Liver (tissue), 9 donors: ENCODE measurements around the gene ZSCAN21. TPM values are rescaled to one million over a fixed set of nuclear protein-coding genes. Genes with fewer than 3 reads are reported as not detected.

Source experiments
- DNase-seq: peaks from one replicate; pipeline ENCODE4 v3.0.0-alpha.2; 2017; ENCODE audit warnings: low spot score
- H3K27ac ChIP-seq, 2 donors: one replicate each; pipeline ENCODE4 v1.7.0; 2013; ENCODE audit warnings: inconsistent platforms in 2 of 2, low read length in 2 of 2, control low read depth in 1 of 2, low read depth in 1 of 2, mild to moderate bottlenecking in 1 of 2
- H3K27me3 ChIP-seq, 4 donors: one replicate each; pipeline versions ENCODE4 v1.6.1 to v1.7.0; 2013; ENCODE audit warnings: low read length in 3 of 4, inconsistent platforms in 1 of 4, mild to moderate bottlenecking in 1 of 4, moderate library complexity in 1 of 4; ENCODE audit not compliant: control insufficient read depth in 4 of 4, insufficient read depth in 4 of 4
- H3K36me3 ChIP-seq, 4 donors: one replicate each; pipeline versions ENCODE4 v1.6.1 to v1.7.0; 2013; ENCODE audit warnings: low read length in 3 of 4, mild to moderate bottlenecking in 3 of 4, low read depth in 1 of 4, moderate library complexity in 1 of 4; ENCODE audit not compliant: control insufficient read depth in 4 of 4, insufficient read depth in 3 of 4
- H3K4me1 ChIP-seq, 4 donors: one replicate each; pipeline versions ENCODE4 v1.6.1 to v1.7.0; 2013; ENCODE audit warnings: low read length in 3 of 4, mild to moderate bottlenecking in 3 of 4, moderate library complexity in 1 of 4; ENCODE audit not compliant: control insufficient read depth in 4 of 4, insufficient read depth in 4 of 4
- H3K4me3 ChIP-seq, 3 donors: one replicate each; pipeline versions ENCODE4 v1.6.1 to v1.7.0; 2013; ENCODE audit warnings: low read length in 3 of 3, control low read depth in 1 of 3, low read depth in 1 of 3, mild to moderate bottlenecking in 1 of 3
- H3K9ac ChIP-seq, 2 donors: one replicate each; pipeline ENCODE4 v1.7.0; 2013; ENCODE audit warnings: low read length in 2 of 2, mild to moderate bottlenecking in 2 of 2, moderate library complexity in 2 of 2, control low read depth in 1 of 2, low read depth in 1 of 2
- H3K9me3 ChIP-seq, 4 donors: one replicate each; pipeline versions ENCODE4 v1.6.1 to v1.7.0; 2013; ENCODE audit warnings: low read length in 3 of 4; ENCODE audit not compliant: control insufficient read depth in 4 of 4
- EGR1 ChIP-seq, 2 donors: IDR thresholded peaks; 2 replicates each; pipeline ENCODE4 v1.6.1; 2016 to 2018; ENCODE audit warnings: antibody characterized with exemption in 2 of 2, low read depth in 2 of 2
- FOXA1 ChIP-seq: IDR thresholded peaks from 2 replicates; pipeline ENCODE4 v1.6.1; 2016; ENCODE audit warnings: antibody characterized with exemption
- FOXA2 ChIP-seq: IDR thresholded peaks from 2 replicates; pipeline ENCODE4 v1.6.1; 2016; ENCODE audit warnings: antibody characterized with exemption
- GABPA ChIP-seq, 2 donors: IDR thresholded peaks in 1 of 2; conservative IDR thresholded peaks in 1 of 2; 2 replicates each; pipeline ENCODE4 v1.6.1; 2016; ENCODE audit warnings: antibody characterized with exemption in 2 of 2, mild to moderate bottlenecking in 1 of 2, moderate library complexity in 1 of 2
- HNF4A ChIP-seq, 2 donors: conservative IDR thresholded peaks; 2 replicates each; pipeline ENCODE4 v1.6.1; 2016; ENCODE audit warnings: antibody characterized with exemption in 2 of 2, mild to moderate bottlenecking in 2 of 2
- HNF4G ChIP-seq: IDR thresholded peaks from 2 replicates; pipeline ENCODE4 v1.6.1; 2016; ENCODE audit warnings: antibody characterized with exemption
- JUND ChIP-seq, 2 donors: IDR thresholded peaks; 2 replicates each; pipeline ENCODE4 v1.6.1; 2016; ENCODE audit warnings: antibody characterized with exemption in 2 of 2
- NR2F2 ChIP-seq: IDR thresholded peaks from 2 replicates; pipeline ENCODE4 v1.6.1; 2016; ENCODE audit warnings: antibody characterized with exemption
- RAD21 ChIP-seq, 2 donors: IDR thresholded peaks; 2 replicates each; pipeline ENCODE4 v1.6.1; 2016; ENCODE audit warnings: antibody characterized with exemption in 2 of 2, mild to moderate bottlenecking in 2 of 2
- RXRA ChIP-seq, 2 donors: IDR thresholded peaks; 2 replicates each; pipeline ENCODE4 v1.6.1; 2017 to 2018; ENCODE audit warnings: antibody characterized with exemption in 2 of 2, mild to moderate bottlenecking in 1 of 2
- SP1 ChIP-seq: IDR thresholded peaks from 2 replicates; pipeline ENCODE4 v1.6.1; 2018; ENCODE audit warnings: antibody characterized with exemption, mild to moderate bottlenecking
- TAF1 ChIP-seq: conservative IDR thresholded peaks from 2 replicates; pipeline ENCODE4 v1.6.1; 2016; ENCODE audit warnings: antibody characterized with exemption, mild to moderate bottlenecking
- YY1 ChIP-seq: IDR thresholded peaks from 2 replicates; pipeline ENCODE4 v1.6.1; 2016; ENCODE audit warnings: antibody characterized with exemption, mild to moderate bottlenecking
- WGBS: extraction: QIAGEN DNeasy Blood & Tissue Kit; methylation state at CpG from one replicate; pipeline ENCODE4 v1.1.7; 2013; 5-methylcytosine and 5-hydroxymethylcytosine counted together
- polyA plus RNA-seq, 2 donors: library from polyadenylated mRNA; stranded (reverse) in 1 of 2; unstranded in 1 of 2; fragments of 200-250 nt in 1 of 2; fragments of >200 nt in 1 of 2; fragmentation: Nextera tagmentation in 1 of 2; extraction: Ambion mirVana in 1 of 2; gene quantifications; one replicate each; pipeline versions ENCODE4 v1.2.1 to v1.2.3, GENCODE V29; 2013 to 2015
- total RNA-seq, 2 donors: library from RNA; depleted of rRNA; stranded (reverse); fragments of >200 nt; gene quantifications; one replicate each; pipeline ENCODE4 v1.2.3, GENCODE V29; 2014
- TF ChIP-seq, protein P1 (sequence below): IDR thresholded peaks from 2 replicates; pipeline ENCODE4 v1.6.1; 2016; ENCODE audit warnings: antibody characterized with exemption
- TF ChIP-seq, protein P2 (sequence below): IDR thresholded peaks from 2 replicates; pipeline ENCODE4 v1.6.1; 2016; ENCODE audit warnings: antibody characterized with exemption
- TF ChIP-seq, protein P3 (sequence below): IDR thresholded peaks from 2 replicates; pipeline ENCODE4 v1.6.1; 2016; ENCODE audit warnings: antibody characterized with exemption
- TF ChIP-seq, protein P4 (sequence below): IDR thresholded peaks from 2 replicates; pipeline ENCODE4 v1.6.1; 2016; ENCODE audit warnings: antibody characterized with exemption, mild to moderate bottlenecking
- TF ChIP-seq, protein P5 (sequence below): fragments of 150-350 bp; IDR thresholded peaks from 2 replicates; pipeline ENCODE4 v1.5.1; 2017; ENCODE audit warnings: improper control_type of control experiment, low read depth, low read length; ENCODE audit not compliant: missing input control
- donor health status: healthy.
- donor health status: healthy.
- donor health status: healthy.
- donor health status: healthy.
- donor health status: healthy.

ZSCAN21 gene
- total and polyA plus RNA-seq, 4 donors: 4.6 to 8.6 (median 6.9) TPM

DNA sequence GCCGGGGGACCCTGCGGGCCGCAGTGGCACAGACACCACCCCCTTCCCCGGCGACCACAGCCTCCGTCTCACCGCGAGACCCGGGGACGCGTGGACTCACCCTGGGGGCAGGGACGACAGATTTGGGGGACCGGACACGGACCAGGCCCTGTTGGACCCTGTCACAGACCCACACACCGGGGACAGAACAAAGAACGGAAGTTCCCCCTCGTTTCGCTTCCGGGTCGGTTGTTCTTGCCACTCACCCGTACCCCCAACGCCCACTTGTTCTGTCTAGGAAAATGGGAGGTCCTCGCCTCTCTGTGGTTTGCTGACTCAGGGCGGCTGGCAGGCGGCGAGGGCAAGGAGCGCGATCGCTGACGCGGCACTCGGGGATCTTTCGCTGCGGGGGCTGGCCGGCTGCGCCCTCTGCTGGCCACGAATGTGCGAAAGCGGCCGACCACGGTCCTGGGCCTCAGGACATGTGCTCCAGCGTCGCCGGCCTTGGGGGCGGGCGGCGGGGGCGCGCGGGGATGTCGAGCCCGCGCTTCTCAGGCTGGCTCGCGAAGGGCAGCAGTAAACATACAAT, 32.0 kb downstream of the ZSCAN21 start, which contains the start of gene ZNF3:
Gene ZNF3 (minus strand): TSS at position 189 of the 568 bp plus-strand sequence. CDS start 4,366 bp downstream, outside the sequence.
- Histone ChIP-seq H3K4me3 (peak within 1 kb of the TSS; percentile 80 to 90 (median 83)), H3K27ac (peak within 1 kb of the TSS; percentile 89 to 90), H3K4me1 (peaks cover 12 to 34% (median 29%) of the 10 kb centered on the region in 4 donors), H3K9ac (peak within 1 kb of the TSS; percentile 88 to 96), H3K9me3 (no peaks in the 10 kb centered on the region), H3K27me3 (no peaks in the 10 kb centered on the region), H3K36me3 (peaks cover 0 to 10% (median 4%) of the 10 kb centered on the region in 4 donors)
- DNase-seq: peak; percentile 98
- TF ChIP-seq RXRA (IDR thresholded peaks at IDR 0.05): peak; percentile 70 to 72
- TF ChIP-seq, protein P1, sequence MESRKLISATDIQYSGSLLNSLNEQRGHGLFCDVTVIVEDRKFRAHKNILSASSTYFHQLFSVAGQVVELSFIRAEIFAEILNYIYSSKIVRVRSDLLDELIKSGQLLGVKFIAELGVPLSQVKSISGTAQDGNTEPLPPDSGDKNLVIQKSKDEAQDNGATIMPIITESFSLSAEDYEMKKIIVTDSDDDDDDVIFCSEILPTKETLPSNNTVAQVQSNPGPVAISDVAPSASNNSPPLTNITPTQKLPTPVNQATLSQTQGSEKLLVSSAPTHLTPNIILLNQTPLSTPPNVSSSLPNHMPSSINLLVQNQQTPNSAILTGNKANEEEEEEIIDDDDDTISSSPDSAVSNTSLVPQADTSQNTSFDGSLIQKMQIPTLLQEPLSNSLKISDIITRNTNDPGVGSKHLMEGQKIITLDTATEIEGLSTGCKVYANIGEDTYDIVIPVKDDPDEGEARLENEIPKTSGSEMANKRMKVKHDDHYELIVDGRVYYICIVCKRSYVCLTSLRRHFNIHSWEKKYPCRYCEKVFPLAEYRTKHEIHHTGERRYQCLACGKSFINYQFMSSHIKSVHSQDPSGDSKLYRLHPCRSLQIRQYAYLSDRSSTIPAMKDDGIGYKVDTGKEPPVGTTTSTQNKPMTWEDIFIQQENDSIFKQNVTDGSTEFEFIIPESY: peak; percentile 45
- TF ChIP-seq, protein P2, sequence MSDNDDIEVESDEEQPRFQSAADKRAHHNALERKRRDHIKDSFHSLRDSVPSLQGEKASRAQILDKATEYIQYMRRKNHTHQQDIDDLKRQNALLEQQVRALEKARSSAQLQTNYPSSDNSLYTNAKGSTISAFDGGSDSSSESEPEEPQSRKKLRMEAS: no peak
- TF ChIP-seq, protein P3, sequence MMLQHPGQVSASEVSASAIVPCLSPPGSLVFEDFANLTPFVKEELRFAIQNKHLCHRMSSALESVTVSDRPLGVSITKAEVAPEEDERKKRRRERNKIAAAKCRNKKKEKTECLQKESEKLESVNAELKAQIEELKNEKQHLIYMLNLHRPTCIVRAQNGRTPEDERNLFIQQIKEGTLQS: no peak
- peak; percentile 68 for TF ChIP-seq NR2F2
- TF ChIP-seq, protein P4, sequence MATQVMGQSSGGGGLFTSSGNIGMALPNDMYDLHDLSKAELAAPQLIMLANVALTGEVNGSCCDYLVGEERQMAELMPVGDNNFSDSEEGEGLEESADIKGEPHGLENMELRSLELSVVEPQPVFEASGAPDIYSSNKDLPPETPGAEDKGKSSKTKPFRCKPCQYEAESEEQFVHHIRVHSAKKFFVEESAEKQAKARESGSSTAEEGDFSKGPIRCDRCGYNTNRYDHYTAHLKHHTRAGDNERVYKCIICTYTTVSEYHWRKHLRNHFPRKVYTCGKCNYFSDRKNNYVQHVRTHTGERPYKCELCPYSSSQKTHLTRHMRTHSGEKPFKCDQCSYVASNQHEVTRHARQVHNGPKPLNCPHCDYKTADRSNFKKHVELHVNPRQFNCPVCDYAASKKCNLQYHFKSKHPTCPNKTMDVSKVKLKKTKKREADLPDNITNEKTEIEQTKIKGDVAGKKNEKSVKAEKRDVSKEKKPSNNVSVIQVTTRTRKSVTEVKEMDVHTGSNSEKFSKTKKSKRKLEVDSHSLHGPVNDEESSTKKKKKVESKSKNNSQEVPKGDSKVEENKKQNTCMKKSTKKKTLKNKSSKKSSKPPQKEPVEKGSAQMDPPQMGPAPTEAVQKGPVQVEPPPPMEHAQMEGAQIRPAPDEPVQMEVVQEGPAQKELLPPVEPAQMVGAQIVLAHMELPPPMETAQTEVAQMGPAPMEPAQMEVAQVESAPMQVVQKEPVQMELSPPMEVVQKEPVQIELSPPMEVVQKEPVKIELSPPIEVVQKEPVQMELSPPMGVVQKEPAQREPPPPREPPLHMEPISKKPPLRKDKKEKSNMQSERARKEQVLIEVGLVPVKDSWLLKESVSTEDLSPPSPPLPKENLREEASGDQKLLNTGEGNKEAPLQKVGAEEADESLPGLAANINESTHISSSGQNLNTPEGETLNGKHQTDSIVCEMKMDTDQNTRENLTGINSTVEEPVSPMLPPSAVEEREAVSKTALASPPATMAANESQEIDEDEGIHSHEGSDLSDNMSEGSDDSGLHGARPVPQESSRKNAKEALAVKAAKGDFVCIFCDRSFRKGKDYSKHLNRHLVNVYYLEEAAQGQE: peak; percentile 85
- TF ChIP-seq EGR1 (IDR thresholded peaks at IDR 0.05; ENCODE audit: low read depth in 2 of 2): peak; percentile 90 to 96
- peak; percentile 84 for TF ChIP-seq FOXA1
- TF ChIP-seq FOXA2: peak; percentile 22
- peak; percentile 96 to 98 for TF ChIP-seq GABPA (IDR thresholded peaks at IDR 0.05 in 1 of 2, conservative IDR thresholded peaks at IDR 0.05 in 1 of 2)
- TF ChIP-seq YY1: peak; percentile 83
- TF ChIP-seq SP1: peak; percentile 85
- peak; percentile 31 for TF ChIP-seq HNF4G
- TF ChIP-seq JUND (IDR thresholded peaks at IDR 0.05): peak; percentile 31 to 69
- TF ChIP-seq RAD21 (IDR thresholded peaks at IDR 0.05): peak; percentile 87 to 92
- no peak for TF ChIP-seq TAF1
- TF ChIP-seq, protein P5, sequence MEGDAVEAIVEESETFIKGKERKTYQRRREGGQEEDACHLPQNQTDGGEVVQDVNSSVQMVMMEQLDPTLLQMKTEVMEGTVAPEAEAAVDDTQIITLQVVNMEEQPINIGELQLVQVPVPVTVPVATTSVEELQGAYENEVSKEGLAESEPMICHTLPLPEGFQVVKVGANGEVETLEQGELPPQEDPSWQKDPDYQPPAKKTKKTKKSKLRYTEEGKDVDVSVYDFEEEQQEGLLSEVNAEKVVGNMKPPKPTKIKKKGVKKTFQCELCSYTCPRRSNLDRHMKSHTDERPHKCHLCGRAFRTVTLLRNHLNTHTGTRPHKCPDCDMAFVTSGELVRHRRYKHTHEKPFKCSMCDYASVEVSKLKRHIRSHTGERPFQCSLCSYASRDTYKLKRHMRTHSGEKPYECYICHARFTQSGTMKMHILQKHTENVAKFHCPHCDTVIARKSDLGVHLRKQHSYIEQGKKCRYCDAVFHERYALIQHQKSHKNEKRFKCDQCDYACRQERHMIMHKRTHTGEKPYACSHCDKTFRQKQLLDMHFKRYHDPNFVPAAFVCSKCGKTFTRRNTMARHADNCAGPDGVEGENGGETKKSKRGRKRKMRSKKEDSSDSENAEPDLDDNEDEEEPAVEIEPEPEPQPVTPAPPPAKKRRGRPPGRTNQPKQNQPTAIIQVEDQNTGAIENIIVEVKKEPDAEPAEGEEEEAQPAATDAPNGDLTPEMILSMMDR: peak; percentile 88
- peak; percentile 65 to 70 for TF ChIP-seq HNF4A (conservative IDR thresholded peaks at IDR 0.05)
- under 1% methylated on average over 55 of the region's 55 CpGs for WGBS
